Measurements from ENCODE around the gene NEGR1. TPM values are rescaled to one million over a fixed set of nuclear protein-coding genes. Genes with fewer than 3 reads are reported as not detected.

NEGR1 gene
- total RNA-seq, 1 experiment from 2014 or later, result 2.9 TPM

DNA sequence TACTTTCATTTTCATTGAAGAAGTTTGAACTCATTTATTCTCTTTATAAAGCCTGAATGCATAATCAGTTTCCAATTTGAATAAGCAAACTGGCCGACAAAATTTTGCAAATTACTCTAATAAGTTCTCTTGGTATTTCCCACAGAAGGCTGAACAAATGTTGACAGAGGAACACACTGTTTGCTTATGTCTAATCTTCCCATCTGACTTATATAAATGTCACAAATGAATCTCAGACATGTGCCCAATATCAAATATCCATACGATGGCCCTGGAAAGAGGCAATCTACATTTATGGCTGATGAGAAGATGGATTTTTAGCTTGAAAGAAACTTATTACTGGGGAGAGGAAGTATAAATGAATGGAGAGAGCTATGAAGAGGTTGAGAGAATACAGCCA lies 820.9 kb downstream of the NEGR1 start:
- no peak for TF ChIP-seq ZNF263 (CRISPR knock-in tag; IDR thresholded peaks at IDR 0.05; ENCODE audit: low read depth)
- no peak for TF ChIP-seq GRHL2 (CRISPR knock-in tag; IDR thresholded peaks at IDR 0.05; ENCODE audit: insufficient replicate concordance, severe bottlenecking)
- TF ChIP-seq PRDM15 (CRISPR knock-in tag; IDR thresholded peaks at IDR 0.05), result no peak
- TF ChIP-seq, protein P1, sequence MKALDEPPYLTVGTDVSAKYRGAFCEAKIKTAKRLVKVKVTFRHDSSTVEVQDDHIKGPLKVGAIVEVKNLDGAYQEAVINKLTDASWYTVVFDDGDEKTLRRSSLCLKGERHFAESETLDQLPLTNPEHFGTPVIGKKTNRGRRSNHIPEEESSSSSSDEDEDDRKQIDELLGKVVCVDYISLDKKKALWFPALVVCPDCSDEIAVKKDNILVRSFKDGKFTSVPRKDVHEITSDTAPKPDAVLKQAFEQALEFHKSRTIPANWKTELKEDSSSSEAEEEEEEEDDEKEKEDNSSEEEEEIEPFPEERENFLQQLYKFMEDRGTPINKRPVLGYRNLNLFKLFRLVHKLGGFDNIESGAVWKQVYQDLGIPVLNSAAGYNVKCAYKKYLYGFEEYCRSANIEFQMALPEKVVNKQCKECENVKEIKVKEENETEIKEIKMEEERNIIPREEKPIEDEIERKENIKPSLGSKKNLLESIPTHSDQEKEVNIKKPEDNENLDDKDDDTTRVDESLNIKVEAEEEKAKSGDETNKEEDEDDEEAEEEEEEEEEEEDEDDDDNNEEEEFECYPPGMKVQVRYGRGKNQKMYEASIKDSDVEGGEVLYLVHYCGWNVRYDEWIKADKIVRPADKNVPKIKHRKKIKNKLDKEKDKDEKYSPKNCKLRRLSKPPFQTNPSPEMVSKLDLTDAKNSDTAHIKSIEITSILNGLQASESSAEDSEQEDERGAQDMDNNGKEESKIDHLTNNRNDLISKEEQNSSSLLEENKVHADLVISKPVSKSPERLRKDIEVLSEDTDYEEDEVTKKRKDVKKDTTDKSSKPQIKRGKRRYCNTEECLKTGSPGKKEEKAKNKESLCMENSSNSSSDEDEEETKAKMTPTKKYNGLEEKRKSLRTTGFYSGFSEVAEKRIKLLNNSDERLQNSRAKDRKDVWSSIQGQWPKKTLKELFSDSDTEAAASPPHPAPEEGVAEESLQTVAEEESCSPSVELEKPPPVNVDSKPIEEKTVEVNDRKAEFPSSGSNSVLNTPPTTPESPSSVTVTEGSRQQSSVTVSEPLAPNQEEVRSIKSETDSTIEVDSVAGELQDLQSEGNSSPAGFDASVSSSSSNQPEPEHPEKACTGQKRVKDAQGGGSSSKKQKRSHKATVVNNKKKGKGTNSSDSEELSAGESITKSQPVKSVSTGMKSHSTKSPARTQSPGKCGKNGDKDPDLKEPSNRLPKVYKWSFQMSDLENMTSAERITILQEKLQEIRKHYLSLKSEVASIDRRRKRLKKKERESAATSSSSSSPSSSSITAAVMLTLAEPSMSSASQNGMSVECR (CRISPR knock-in tag; IDR thresholded peaks at IDR 0.05; ENCODE audit: borderline replicate concordance), result no peak
- no peak for TF ChIP-seq TEAD4 (CRISPR knock-in tag; IDR thresholded peaks at IDR 0.05)
- no peak for TF ChIP-seq GTF2I (CRISPR knock-in tag; conservative IDR thresholded peaks at IDR 0.05)
- no peak for TF ChIP-seq ELF4 (CRISPR knock-in tag; IDR thresholded peaks at IDR 0.05; ENCODE audit: low read depth)
- TF ChIP-seq SP1 (CRISPR knock-in tag; conservative IDR thresholded peaks at IDR 0.05), result no peak
- no peak for TF ChIP-seq KAT7 (CRISPR knock-in tag; IDR thresholded peaks at IDR 0.05; ENCODE audit: borderline replicate concordance)
- no peak for TF ChIP-seq ETV6 (CRISPR knock-in tag; IDR thresholded peaks at IDR 0.05)
- no peak for TF ChIP-seq NR3C1 (CRISPR knock-in tag; conservative IDR thresholded peaks at IDR 0.05; ENCODE audit: low read depth)
- no peak for TF ChIP-seq JUN (CRISPR knock-in tag; IDR thresholded peaks at IDR 0.05)
- H3K9me3 Mint-ChIP-seq, result no peaks in the 10 kb centered on the region
- no peak for DNase-seq (ENCODE audit: low spot score)
- H3K27me3 Mint-ChIP-seq (ENCODE audit: low read depth), result peaks cover 18% of the 10 kb centered on the region
- no peaks in the 10 kb centered on the region for H3K36me3 Mint-ChIP-seq
- POLR2A ChIA-PET, result no interaction called here
- CTCF ChIA-PET, result no interaction called here
- no peak overlapping the region for H3K27ac Mint-ChIP-seq
- H3K4me1 Mint-ChIP-seq, result peaks cover 38% of the 10 kb centered on the region
- no peak overlapping the region for H3K4me3 Mint-ChIP-seq
- ATAC-seq, result no peak

GRCh38 chr1:71448444-71448843 lies 833.9 kb downstream of the NEGR1 start:
- H3K9me3 Mint-ChIP-seq, result no peaks in the 10 kb centered on the region
- DNase-seq (ENCODE audit: low spot score), result no peak
- no peaks in the 10 kb centered on the region for H3K27me3 Mint-ChIP-seq (ENCODE audit: low read depth)
- ATAC-seq, result no peak
- H3K4me3 Mint-ChIP-seq, result no peak overlapping the region
- H3K27ac Mint-ChIP-seq, result no peak overlapping the region
- H3K4me1 Mint-ChIP-seq, result no peaks in the 10 kb centered on the region
- H3K36me3 Mint-ChIP-seq, result no peaks in the 10 kb centered on the region
- POLR2A ChIA-PET, result no interaction called here
- CTCF ChIA-PET, result no interaction called here
- TF ChIP-seq EMX1 (CRISPR knock-in tag; IDR thresholded peaks at IDR 0.05), result no peak
- TF ChIP-seq OVOL2 (CRISPR knock-in tag; IDR thresholded peaks at IDR 0.05; ENCODE audit: borderline replicate concordance), result no peak
- TF ChIP-seq, protein P2, sequence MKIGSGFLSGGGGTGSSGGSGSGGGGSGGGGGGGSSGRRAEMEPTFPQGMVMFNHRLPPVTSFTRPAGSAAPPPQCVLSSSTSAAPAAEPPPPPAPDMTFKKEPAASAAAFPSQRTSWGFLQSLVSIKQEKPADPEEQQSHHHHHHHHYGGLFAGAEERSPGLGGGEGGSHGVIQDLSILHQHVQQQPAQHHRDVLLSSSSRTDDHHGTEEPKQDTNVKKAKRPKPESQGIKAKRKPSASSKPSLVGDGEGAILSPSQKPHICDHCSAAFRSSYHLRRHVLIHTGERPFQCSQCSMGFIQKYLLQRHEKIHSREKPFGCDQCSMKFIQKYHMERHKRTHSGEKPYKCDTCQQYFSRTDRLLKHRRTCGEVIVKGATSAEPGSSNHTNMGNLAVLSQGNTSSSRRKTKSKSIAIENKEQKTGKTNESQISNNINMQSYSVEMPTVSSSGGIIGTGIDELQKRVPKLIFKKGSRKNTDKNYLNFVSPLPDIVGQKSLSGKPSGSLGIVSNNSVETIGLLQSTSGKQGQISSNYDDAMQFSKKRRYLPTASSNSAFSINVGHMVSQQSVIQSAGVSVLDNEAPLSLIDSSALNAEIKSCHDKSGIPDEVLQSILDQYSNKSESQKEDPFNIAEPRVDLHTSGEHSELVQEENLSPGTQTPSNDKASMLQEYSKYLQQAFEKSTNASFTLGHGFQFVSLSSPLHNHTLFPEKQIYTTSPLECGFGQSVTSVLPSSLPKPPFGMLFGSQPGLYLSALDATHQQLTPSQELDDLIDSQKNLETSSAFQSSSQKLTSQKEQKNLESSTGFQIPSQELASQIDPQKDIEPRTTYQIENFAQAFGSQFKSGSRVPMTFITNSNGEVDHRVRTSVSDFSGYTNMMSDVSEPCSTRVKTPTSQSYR (CRISPR knock-in tag; IDR thresholded peaks at IDR 0.05), result no peak
- TF ChIP-seq ATF2 (CRISPR knock-in tag; IDR thresholded peaks at IDR 0.05; ENCODE audit: borderline replicate concordance, low read depth), result no peak
- no peak for TF ChIP-seq FOXJ3 (CRISPR knock-in tag; IDR thresholded peaks at IDR 0.05; ENCODE audit: borderline replicate concordance)
- TF ChIP-seq FOXP4 (CRISPR knock-in tag; IDR thresholded peaks at IDR 0.05), result no peak
- no peak for TF ChIP-seq ZNF317 (CRISPR knock-in tag; IDR thresholded peaks at IDR 0.05; ENCODE audit: borderline replicate concordance, low read depth)
- TF ChIP-seq IRF2 (CRISPR knock-in tag; IDR thresholded peaks at IDR 0.05; ENCODE audit: borderline replicate concordance, low read depth), result no peak
- no peak for TF ChIP-seq SMAD4 (CRISPR knock-in tag; IDR thresholded peaks at IDR 0.05)
- no peak for TF ChIP-seq NFATC4 (CRISPR knock-in tag; IDR thresholded peaks at IDR 0.05)
